Upper lobe of left lung (tissue), 4 donors: ENCODE measurements around the gene TASOR.

Experiments
- CTCF ChIP-seq, 6 experiments: fragments of 450-650 bp in 4 of 6; fragments of 200-600 bp in 2 of 6; sonication (generic) in 2 of 6; IDR thresholded peaks; one replicate each; pipeline ENCODE4 v1.5.1; 2016 to 2019; ENCODE audit warnings: antibody characterized with exemption in 6 of 6
- POLR2A ChIP-seq, 4 donors: fragments of 450-650 bp; IDR thresholded peaks; one replicate each; pipeline ENCODE4 v1.5.1; 2016 to 2017; ENCODE audit warnings: antibody characterized with exemption in 4 of 4, mild to moderate bottlenecking in 2 of 4
- POLR2AphosphoS5 ChIP-seq, 2 donors: sonication (generic); formaldehyde crosslinking; IDR thresholded peaks; one replicate each; pipeline ENCODE4 v1.5.1; 2017; ENCODE audit warnings: antibody characterized with exemption in 2 of 2

- TF ChIP-seq POLR2AphosphoS5 (IDR thresholded peaks at IDR 0.05) (no peak), CTCF (IDR thresholded peaks at IDR 0.05) (no peak), POLR2A (IDR thresholded peaks at IDR 0.05) (no peak)
Observed at GRCh38 chr3:56694867-56695683, 12.0 kb upstream of the TASOR start.
